Endothelial cell of umbilical vein (primary cell): Measurements from ENCODE around the gene DCLRE1B.

ENCODE experiments used
- EZH2 ChIP-seq: IDR thresholded peaks from 2 replicates; pipeline ENCODE4 v1.6.1; 2012; ENCODE audit warnings: borderline replicate concordance, low read depth, mild to moderate bottlenecking, moderate library complexity, low read length, inconsistent platforms; ENCODE audit not compliant: severe bottlenecking
- FOS ChIP-seq: IDR thresholded peaks from 2 replicates; pipeline ENCODE4 v1.6.1; 2011; ENCODE audit warnings: mild to moderate bottlenecking, low read length, moderate library complexity, borderline replicate concordance; ENCODE audit not compliant: insufficient read depth
- MYC ChIP-seq: IDR thresholded peaks from one replicate; pipeline ENCODE4 v1.6.1; 2011; ENCODE audit warnings: mild to moderate bottlenecking, low read depth, low read length
- POLR2A ChIP-seq: IDR thresholded peaks from 2 replicates; pipeline ENCODE4 v1.6.1; 2012; ENCODE audit warnings: low read depth, mild to moderate bottlenecking, control low read depth, low read length
- POLR2AphosphoS5 ChIP-seq: IDR thresholded peaks from 2 replicates; pipeline ENCODE4 v1.6.1; 2012; ENCODE audit warnings: low read depth, mild to moderate bottlenecking, control low read depth, low read length, moderate library complexity; ENCODE audit not compliant: insufficient read depth
- TF ChIP-seq, protein P1 (sequence below), 2 donors: IDR thresholded peaks; 1 replicate in 1 of 2; 2 replicates in 1 of 2; pipeline ENCODE4 v1.5.1; 2011; ENCODE audit warnings: low read length in 2 of 2, mild to moderate bottlenecking in 2 of 2, moderate library complexity in 2 of 2, control low read depth in 1 of 2, inconsistent platforms in 1 of 2, low read depth in 1 of 2; ENCODE audit not compliant: insufficient read depth in 1 of 2; ENCODE audit errors: extremely low read depth in 1 of 2

DNA sequence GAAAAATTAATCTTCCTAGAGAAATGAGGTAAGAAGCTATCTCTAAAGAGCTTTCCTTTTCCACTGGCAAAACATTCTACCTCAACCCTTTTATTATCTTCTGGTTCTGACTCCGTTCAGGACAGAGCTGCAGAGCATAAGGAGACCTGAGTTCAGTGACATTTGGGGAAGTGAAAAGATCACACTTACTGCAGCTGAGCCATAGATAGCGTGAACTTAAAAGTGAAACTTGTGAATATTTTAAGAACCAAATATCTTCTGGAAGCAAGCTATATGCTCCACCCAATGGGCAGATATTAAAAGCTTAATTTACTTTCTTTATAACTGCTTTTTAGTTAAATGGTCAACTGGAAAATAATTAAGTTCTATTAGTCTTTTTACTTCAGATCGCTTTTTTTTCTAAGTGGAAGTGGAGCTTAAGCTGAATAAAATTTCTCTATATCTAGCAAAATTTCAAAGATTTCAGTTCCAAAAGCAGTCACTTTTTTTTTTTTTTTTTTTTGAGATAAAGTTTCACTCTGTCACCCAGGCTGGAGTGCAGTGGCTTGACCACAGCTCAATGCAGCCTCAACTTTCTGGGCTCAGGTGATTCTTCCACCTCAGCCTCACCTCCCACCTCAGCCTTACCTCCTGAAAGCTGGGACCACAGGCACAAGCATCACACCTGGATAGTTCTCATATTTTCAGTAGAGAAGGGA is 45.5 kb upstream of the DCLRE1B start:
- TF ChIP-seq, protein P1, sequence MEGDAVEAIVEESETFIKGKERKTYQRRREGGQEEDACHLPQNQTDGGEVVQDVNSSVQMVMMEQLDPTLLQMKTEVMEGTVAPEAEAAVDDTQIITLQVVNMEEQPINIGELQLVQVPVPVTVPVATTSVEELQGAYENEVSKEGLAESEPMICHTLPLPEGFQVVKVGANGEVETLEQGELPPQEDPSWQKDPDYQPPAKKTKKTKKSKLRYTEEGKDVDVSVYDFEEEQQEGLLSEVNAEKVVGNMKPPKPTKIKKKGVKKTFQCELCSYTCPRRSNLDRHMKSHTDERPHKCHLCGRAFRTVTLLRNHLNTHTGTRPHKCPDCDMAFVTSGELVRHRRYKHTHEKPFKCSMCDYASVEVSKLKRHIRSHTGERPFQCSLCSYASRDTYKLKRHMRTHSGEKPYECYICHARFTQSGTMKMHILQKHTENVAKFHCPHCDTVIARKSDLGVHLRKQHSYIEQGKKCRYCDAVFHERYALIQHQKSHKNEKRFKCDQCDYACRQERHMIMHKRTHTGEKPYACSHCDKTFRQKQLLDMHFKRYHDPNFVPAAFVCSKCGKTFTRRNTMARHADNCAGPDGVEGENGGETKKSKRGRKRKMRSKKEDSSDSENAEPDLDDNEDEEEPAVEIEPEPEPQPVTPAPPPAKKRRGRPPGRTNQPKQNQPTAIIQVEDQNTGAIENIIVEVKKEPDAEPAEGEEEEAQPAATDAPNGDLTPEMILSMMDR (IDR thresholded peaks at IDR 0.05; ENCODE audit: extremely low read depth in 1 of 2, insufficient read depth in 1 of 2, low read depth in 1 of 2, low read length in 2 of 2) = no peak
- TF ChIP-seq MYC (no peak), FOS (no peak), EZH2 (no peak), POLR2AphosphoS5 (no peak), POLR2A (no peak)
